DND-41 (cell line): ENCODE measurements around the gene HES4.

Experiments used
- EZH2 ChIP-seq: IDR thresholded peaks from 3 replicates; pipeline ENCODE4 v1.6.1; 2012; ENCODE audit warnings: borderline replicate concordance, low read depth, mild to moderate bottlenecking, moderate library complexity, low read length, inconsistent platforms; ENCODE audit not compliant: severe bottlenecking
- TF ChIP-seq, protein P1 (sequence below): IDR thresholded peaks from 2 replicates; pipeline ENCODE4 v1.5.1; 2012; ENCODE audit warnings: borderline replicate concordance, low read length, moderate library complexity, mild to moderate bottlenecking; ENCODE audit not compliant: poor library complexity, severe bottlenecking; ENCODE audit errors: extremely low read depth

DNA sequence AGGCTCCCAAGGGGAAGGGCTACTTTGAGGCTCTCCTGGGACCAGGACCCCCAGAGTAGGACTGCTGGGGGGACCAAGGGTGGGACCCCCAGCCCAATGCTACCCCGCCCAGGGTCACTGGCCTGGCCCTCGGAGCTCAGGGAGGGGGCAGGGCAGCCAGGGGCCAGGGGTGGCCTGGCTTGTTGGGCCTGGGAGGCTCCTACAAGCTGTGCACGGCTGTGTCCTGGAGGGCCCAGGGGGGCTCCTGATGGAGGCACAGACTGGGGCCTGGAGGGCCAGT, 2.2 kb downstream of the HES4 start:
- TF ChIP-seq, protein P1, sequence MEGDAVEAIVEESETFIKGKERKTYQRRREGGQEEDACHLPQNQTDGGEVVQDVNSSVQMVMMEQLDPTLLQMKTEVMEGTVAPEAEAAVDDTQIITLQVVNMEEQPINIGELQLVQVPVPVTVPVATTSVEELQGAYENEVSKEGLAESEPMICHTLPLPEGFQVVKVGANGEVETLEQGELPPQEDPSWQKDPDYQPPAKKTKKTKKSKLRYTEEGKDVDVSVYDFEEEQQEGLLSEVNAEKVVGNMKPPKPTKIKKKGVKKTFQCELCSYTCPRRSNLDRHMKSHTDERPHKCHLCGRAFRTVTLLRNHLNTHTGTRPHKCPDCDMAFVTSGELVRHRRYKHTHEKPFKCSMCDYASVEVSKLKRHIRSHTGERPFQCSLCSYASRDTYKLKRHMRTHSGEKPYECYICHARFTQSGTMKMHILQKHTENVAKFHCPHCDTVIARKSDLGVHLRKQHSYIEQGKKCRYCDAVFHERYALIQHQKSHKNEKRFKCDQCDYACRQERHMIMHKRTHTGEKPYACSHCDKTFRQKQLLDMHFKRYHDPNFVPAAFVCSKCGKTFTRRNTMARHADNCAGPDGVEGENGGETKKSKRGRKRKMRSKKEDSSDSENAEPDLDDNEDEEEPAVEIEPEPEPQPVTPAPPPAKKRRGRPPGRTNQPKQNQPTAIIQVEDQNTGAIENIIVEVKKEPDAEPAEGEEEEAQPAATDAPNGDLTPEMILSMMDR: no peak
- no peak for TF ChIP-seq EZH2
